Activated T-cell treated with anti-CD3 and anti-CD28 coated beads, Interleukin-2, amount 50 U/mL, for 72 hours (primary cell): ENCODE results near the gene RPS6KA1. TPM values are rescaled to one million over a fixed set of nuclear protein-coding genes. Genes with fewer than 3 reads are reported as not detected.
"Not testable (repeated sequence)": the region's sequence is repeated elsewhere in the genome, so short reads cannot be mapped to it uniquely, and the experiment has no call there.

Experiments used
- ATAC-seq, 2 donors: fragments of 150-1000 bp; cut with Tn5 transposase; replicated peaks in 1 of 2; 2 replicates each; pipeline ENCODE4 v1.10.0; 2021; ENCODE audit warnings: moderate library complexity in 2 of 2, mild to moderate bottlenecking in 1 of 2
- DNase-seq, 2 donors: peaks; one replicate each; pipeline ENCODE4 v3.0.0; 2021 to 2022; ENCODE audit warnings: mixed read lengths in 1 of 2
- H3K27ac Mint-ChIP-seq: one replicate; pipeline ENCODE4 v1.8.0; 2022; ENCODE audit warnings: mild to moderate bottlenecking, moderate library complexity, mixed read lengths
- H3K27me3 Mint-ChIP-seq: one replicate; pipeline ENCODE4 v1.8.0; 2022; ENCODE audit warnings: low read depth, mixed read lengths
- H3K36me3 Mint-ChIP-seq, 2 donors: one replicate each; pipeline ENCODE4 v1.8.0; 2022; ENCODE audit warnings: mixed read lengths in 2 of 2, mild to moderate bottlenecking in 1 of 2; ENCODE audit not compliant: insufficient read depth in 2 of 2
- H3K4me1 Mint-ChIP-seq: one replicate; pipeline ENCODE4 v1.8.0; 2022; ENCODE audit warnings: low read depth, mixed read lengths
- H3K4me3 Mint-ChIP-seq, 2 donors: one replicate each; pipeline ENCODE4 v1.8.0; 2022; ENCODE audit warnings: mild to moderate bottlenecking in 2 of 2, mixed read lengths in 2 of 2, moderate library complexity in 2 of 2
- H3K9me3 Mint-ChIP-seq, 2 donors: one replicate each; pipeline ENCODE4 v1.8.0; 2022; ENCODE audit warnings: mixed read lengths in 2 of 2
- total RNA-seq, 2 donors: library from RNA; stranded (reverse); gene quantifications; one replicate each; pipeline ENCODE4 v1.2.3, GENCODE V29; 2022

The RPS6KA1 gene
- total RNA-seq, 2 donors from 2014 or later = 154 to 163 TPM

DNA sequence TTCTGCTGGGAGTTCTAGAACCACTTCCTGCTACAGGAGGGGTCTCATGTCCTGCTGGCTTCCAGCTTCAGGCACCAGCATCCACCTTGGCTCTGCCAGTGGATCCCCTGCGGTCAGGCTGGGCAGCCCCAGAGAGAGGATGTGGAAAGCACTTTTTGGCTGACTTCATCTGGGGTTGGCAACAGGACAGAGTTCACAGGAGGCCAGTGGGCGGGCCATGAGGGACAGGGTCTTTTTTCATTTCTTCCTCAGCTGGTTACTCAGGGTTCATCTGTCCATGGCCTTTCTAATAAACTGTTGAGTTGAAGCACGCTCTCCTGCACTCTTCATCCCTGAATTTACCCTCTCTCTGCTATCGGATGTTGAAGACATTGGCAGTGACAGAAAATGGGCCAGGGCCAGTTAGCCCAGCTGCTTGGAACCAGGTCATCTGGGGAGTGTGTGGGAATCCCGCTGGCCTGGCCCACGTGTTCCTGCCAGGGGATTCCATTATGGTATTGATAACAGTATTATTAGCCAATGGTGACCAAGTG, 45.2 kb downstream of the RPS6KA1 start:
- Mint-ChIP-seq H3K4me1 (peaks cover 60% of the 10 kb centered on the region), H3K9me3 (no peaks in the 10 kb centered on the region), H3K27me3 (no peaks in the 10 kb centered on the region), H3K27ac (peak overlapping the region; percentile 87), H3K36me3 (peaks cover 2 to 20% of the 10 kb centered on the region in 2 donors), H3K4me3 (no peak overlapping the region)
- DNase-seq (peak in 1 of 2 donors; percentile 32), ATAC-seq (peak in 1 of 2 donors; percentile 25)

DNA sequence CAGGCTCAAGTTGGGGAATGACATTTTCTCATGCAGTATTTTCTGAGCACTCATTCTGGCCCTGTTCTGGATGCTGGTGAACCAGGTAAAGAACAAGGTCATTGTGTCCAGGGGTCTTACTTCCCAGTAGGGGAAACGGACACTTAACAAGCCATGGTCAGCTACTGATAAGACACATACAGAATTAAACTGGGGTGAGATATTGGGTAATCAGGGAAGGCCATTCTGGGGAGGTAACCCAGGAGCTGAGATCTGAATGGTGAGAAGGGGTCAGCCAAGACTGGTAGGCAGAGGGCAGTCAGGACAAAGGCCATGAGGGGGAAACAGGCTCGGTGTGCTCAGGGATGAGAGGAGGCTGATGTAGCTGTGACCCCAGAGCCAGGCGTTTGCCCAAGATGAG, 45.8 kb downstream of the RPS6KA1 start:
- Mint-ChIP-seq H3K27ac (peak overlapping the region; percentile 9), H3K4me3 (no peak overlapping the region), H3K4me1 (peaks cover 60% of the 10 kb centered on the region), H3K36me3 (peaks cover 2 to 18% of the 10 kb centered on the region in 2 donors), H3K27me3 (no peaks in the 10 kb centered on the region), H3K9me3 (no peaks in the 10 kb centered on the region)
- ATAC-seq (no peak), DNase-seq (no peak)

DNA sequence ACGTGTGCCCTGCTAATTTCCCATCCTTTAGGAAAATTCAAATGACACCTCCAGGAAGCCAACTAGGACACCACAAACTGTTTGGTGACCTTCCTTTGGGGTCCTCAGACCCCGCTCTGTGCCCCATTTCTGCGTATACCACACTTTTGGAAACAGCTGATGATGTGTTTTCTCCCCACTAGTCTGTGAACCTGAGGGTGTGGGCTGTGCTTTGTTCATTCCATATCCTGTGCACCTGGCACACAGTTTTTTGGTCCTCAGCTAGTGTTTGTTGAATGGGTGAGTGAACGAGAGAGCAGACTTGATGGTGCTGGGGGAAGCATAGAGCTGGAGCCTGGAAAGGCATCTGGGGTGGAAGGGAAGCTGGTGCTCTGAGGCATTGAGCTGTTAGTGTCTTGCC, 48.6 kb downstream of the RPS6KA1 start:
- Mint-ChIP-seq H3K4me3 (no peak overlapping the region), H3K27ac (no peak overlapping the region), H3K9me3 (no peaks in the 10 kb centered on the region), H3K4me1 (peaks cover 82% of the 10 kb centered on the region), H3K36me3 (peaks cover 1 to 12% of the 10 kb centered on the region in 2 donors), H3K27me3 (no peaks in the 10 kb centered on the region)
- no peak for ATAC-seq
- DNase-seq = no peak

DNA sequence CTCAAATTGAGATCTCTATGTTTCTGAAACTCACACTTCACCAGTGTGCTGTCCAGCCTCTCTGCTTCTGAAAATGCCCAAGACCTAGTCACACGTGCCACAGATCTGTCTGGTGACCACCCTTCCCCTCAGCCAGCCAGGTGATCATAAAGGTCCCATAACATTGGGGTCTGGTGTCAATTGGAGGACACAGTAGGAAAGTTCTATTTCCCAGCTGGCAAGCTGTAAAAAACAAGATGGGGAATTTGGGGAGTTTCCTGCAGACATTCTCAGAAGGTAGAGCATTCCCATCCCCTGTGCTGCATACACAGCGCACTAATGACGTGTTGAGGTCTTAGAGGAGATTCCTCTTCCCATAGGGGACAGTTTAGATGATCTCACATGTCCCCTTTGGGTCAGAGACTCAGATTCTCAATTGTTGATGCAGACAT, 50.1 kb downstream of the RPS6KA1 start:
- H3K9me3 Mint-ChIP-seq = no peaks in the 10 kb centered on the region
- peaks cover 0 to 9% of the 10 kb centered on the region in 2 donors for H3K36me3 Mint-ChIP-seq
- no peak for DNase-seq
- peak overlapping the region; percentile 47 for H3K27ac Mint-ChIP-seq
- peak overlapping the region; percentile 11 to 60 for H3K4me3 Mint-ChIP-seq
- peaks cover 89% of the 10 kb centered on the region for H3K4me1 Mint-ChIP-seq
- no peak for ATAC-seq
- no peaks in the 10 kb centered on the region for H3K27me3 Mint-ChIP-seq

DNA sequence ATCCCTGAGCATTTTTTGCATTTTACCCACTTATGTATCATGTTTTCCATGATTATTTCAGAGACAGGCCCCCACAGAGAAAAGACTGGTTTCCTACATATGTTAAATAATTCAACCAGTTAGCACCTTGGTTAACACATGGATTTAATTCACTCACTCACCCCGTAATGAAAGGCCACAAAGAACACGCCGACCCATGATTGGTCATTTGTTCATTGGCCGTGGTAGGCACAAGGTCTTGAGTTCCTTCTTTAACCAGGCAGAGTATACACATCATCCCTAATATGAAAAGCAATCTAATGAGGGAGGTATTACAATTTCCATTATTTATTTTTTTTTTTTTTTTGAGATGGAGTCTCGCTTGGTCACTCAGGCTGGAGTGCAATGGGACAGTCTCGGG, 50.6 kb downstream of the RPS6KA1 start:
- ATAC-seq (no peak), DNase-seq (peak in 1 of 2 donors; percentile 26)
- Mint-ChIP-seq H3K27ac (peak overlapping the region; percentile 47), H3K36me3 (peaks cover 0 to 9% of the 10 kb centered on the region in 2 donors), H3K4me1 (peaks cover 85% of the 10 kb centered on the region), H3K4me3 (peak overlapping the region; percentile 11 to 60), H3K27me3 (no peaks in the 10 kb centered on the region), H3K9me3 (no peaks in the 10 kb centered on the region)

DNA sequence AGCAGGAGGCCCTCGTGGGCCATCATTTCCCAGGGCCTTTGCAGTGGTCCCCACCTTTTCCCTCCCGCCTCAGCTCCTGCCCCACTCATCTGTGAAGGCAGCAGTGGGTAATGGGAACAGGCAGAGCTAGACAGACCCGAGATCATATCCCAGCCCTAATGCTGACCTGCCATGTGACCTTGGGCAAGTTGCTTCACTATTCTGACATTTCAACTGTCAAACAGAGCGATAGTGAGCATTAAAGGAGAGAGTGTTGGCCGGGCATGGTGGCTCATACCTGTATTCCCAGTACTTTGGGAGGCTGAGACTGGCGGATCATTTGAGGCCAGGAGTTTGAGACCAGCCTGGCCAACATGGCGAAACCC, 51.7 kb downstream of the RPS6KA1 start:
- Mint-ChIP-seq H3K27me3 (no peaks in the 10 kb centered on the region), H3K9me3 (no peaks in the 10 kb centered on the region), H3K4me3 (peak overlapping the region; percentile 82), H3K27ac (peak overlapping the region; percentile 90), H3K4me1 (peaks cover 79% of the 10 kb centered on the region), H3K36me3 (peaks cover 0 to under 1% of the 10 kb centered on the region in 2 donors)
- ATAC-seq (no peak), DNase-seq (no peak)

DNA sequence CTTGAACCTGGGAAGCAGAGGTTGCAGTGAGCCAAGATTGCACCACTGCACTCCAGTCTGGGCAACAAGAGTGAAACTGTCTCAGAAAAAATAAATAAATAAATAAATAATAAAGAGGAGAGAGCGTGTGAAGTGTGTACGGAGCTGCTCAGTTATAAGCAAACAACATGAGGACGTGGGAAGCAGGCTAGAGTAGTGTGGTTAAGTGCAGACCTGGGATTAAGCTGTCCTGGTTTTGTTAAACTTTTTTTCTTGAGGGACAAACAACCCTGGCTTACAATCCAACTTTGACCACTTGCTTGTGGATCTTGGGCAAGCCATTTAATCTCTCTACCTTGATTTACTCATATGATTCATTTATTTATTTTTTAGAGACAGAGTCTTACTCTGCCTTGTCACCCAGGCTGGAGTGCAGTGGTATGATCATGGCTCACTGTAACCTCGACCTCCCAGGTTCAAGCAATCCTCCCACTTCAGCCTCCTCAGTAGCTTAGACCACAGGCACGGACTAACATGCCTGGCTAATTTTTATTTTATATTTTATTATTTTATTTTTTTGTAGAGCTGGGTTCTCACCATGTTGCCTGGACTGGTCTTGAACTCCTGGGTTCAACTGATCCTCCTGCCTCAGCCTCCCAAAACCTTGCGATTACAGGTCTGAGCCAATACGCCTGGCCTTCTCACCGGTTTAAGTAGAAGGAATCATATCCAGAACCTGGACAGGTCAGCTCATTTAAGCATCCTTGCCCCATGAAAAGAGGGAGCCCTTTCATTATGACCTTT, 52.7 kb downstream of the RPS6KA1 start:
- peak in 1 of 2 donors; percentile 47 for DNase-seq
- Mint-ChIP-seq H3K9me3 (no peaks in the 10 kb centered on the region), H3K27ac (peak overlapping the region; percentile 48), H3K27me3 (no peaks in the 10 kb centered on the region), H3K36me3 (no peaks in the 10 kb centered on the region), H3K4me3 (peak overlapping the region; percentile 55 to 78), H3K4me1 (peaks cover 72% of the 10 kb centered on the region)
- ATAC-seq = peak in 1 of 2 donors; percentile 17

DNA sequence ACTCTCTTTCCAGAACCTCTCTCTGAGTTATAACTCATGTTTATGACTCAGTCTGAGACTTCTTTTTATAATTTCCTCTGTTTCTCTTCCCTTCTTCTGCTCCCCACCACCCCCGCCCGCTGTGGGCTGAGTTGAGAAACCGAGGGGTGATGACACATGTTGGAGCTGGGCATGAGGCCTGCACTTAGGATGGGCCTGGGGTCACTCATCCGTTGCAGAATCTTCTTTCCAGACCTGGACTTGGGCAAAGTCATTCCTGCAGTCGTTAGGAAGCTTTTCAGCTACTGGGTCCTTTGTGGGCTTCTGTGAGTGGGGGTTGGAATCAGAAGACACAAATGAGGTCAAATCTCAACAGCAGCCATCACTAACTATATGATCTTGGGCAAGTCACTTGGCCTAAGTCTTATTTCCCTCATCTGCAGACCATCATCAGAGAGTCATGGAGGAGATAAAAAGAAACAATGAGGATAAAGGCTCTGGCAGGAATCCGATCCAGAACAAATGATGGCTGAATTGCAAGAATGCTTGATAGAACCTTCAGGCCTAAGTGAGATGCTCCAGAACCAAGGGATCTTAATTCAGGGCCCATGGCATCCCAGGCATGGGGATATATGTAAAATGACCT, 53.4 kb downstream of the RPS6KA1 start:
- Mint-ChIP-seq H3K4me3 (peak overlapping the region; percentile 55 to 78), H3K4me1 (peaks cover 65% of the 10 kb centered on the region), H3K36me3 (no peaks in the 10 kb centered on the region), H3K27ac (peak overlapping the region; percentile 48), H3K27me3 (no peaks in the 10 kb centered on the region), H3K9me3 (no peaks in the 10 kb centered on the region)
- peak; percentile 89 to 92 for DNase-seq
- ATAC-seq = peak; percentile 64 to 72

DNA sequence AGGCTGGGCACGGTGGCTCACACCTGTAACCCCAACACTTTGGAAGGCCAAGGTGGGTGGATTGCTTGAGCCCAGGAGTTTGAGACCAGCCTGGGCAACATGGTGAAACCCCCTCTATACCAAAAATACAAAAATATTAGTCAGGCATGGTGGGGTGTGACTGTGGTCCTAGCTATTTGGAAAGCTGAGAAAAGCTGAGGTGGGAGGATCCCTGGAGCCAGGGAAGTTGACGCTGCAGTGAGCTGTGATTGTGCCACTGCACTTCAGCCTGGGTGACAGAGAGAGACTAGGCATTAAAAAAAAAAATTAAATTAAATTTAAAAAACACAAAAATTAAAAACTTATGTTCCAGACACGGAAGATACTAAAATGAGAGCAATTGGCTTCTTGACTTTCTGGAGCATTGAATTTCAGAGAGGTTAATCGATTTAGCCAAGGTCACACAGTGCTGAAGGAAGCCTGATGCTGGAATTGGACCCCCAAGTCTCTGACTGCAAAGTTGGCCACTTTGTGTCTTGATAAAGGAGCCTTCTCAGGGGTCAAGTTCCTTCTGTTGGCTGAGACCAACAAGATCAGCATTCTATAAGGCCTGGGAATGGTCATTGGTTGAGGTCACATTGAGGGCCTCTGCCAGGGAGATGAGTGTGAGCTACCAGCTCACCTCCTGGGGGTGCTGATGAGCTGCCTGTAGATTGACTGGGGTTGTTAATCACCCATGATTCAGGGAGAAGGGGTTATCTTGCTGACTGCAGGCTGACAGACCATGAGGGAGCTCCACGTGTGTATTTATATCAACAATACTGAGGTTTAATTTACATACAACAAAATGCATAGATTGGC, 54.3 kb downstream of the RPS6KA1 start:
- Mint-ChIP-seq H3K4me3 (no peak overlapping the region), H3K4me1 (peaks cover 56% of the 10 kb centered on the region), H3K36me3 (peaks cover 0 to 1% of the 10 kb centered on the region in 2 donors), H3K27ac (no peak overlapping the region), H3K9me3 (no peaks in the 10 kb centered on the region), H3K27me3 (no peaks in the 10 kb centered on the region)
- DNase-seq (peak; percentile 56 to 65), ATAC-seq (peak in 1 of 2 donors; percentile 16)

DNA sequence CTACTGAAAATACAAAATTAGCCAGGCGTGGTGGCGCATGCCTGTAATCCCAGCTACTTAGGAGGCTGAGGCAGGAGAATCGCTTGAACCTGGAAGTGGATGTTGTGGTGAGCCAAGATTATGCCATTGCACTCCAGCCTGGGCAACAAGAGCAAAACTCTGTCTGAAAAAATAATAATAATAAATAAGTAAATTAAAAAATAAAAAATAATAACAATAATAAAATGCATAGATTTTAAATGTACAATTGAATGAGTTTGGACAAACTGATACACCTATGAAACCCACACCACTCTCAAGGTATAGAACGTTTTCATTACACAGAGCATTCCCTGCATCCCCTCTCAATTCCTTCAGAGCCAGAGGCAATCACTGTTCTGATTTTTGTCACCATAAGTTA, 55.0 kb downstream of the RPS6KA1 start:
- not testable (repeated sequence) for ATAC-seq, H3K4me3 Mint-ChIP-seq, H3K36me3 Mint-ChIP-seq, H3K9me3 Mint-ChIP-seq, H3K27me3 Mint-ChIP-seq, DNase-seq, H3K27ac Mint-ChIP-seq
- peaks cover 49% of the 10 kb centered on the region for H3K4me1 Mint-ChIP-seq

DNA sequence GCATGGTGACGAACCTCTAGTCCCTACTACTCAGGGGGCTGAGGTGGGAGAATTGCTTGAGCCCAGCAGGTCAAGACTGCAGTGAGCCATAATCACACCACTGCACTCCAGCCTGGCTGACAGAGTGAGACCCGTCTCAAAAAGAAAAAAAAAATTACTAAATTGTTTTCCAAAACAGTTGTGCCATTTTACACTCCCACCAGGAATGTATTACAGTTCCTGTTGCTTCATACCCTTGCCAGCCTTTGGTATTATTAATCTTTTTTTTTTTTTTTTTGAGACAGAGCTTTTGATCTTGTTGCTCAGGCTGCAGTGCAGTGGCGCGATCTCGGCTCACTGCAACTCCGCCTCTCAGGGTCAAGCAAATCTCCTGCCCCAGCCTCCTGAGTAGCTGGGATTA, 55.9 kb downstream of the RPS6KA1 start:
- H3K27me3 Mint-ChIP-seq = no peaks in the 10 kb centered on the region

DNA sequence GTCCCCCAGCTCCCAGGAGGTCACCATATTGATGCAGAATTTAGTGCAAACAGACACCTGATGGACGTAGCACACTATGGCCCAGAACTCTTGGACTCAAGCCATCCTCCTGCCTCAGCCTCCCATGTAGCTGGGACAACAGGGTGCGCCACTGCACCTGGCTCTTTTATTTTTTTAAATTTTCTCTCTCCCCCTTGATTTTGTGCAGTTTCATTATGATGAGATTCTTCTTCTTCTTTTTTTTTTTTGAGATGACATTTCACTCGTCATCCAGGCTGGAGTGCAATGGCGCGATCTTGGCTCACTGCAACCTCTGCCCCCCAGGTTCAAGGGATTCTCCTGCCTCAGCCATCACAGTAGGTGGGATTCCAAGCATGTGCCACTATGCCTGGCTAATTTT, 63.8 kb downstream of the RPS6KA1 start:
- no peak overlapping the region for H3K4me3 Mint-ChIP-seq

More for the DNA sequence above, 55.9 kb downstream of the RPS6KA1 start:
- Mint-ChIP-seq H3K9me3 (peaks cover 0 to 2% of the 10 kb centered on the region in 2 donors), H3K4me1 (peaks cover 40% of the 10 kb centered on the region), H3K27ac (no peak overlapping the region), H3K36me3 (peaks cover 0 to 6% of the 10 kb centered on the region in 2 donors), H3K4me3 (no peak overlapping the region)
- DNase-seq = no peak
- ATAC-seq = no peak

More for the DNA sequence above, 63.8 kb downstream of the RPS6KA1 start:
- Mint-ChIP-seq H3K9me3 (peaks cover 0 to 2% of the 10 kb centered on the region in 2 donors), H3K4me1 (peaks cover 12% of the 10 kb centered on the region), H3K36me3 (peaks cover 0 to 6% of the 10 kb centered on the region in 2 donors), H3K27ac (no peak overlapping the region), H3K27me3 (no peaks in the 10 kb centered on the region)
- no peak for DNase-seq
- no peak for ATAC-seq
